HepG2 (cell line): ENCODE results near the gene SF3A2. TPM values are rescaled to one million over a fixed set of nuclear protein-coding genes. Genes with fewer than 3 reads are reported as not detected.

Experiments used
- ATAC-seq: fragments of 200-7000 bp; cut with Tn5 transposase; 3 replicates; pipeline ENCODE4 v1.9.1; 2020; ENCODE audit warnings: mild to moderate bottlenecking, moderate library complexity
- BruUV-seq: library from RNA; stranded (reverse); fragments of 400-500 nt; replicated peaks from 2 replicates; lab custom pipeline; 2021; lab: Mats Ljungman, UMichigan
- CTCF ChIA-PET: fragments of 300-600 bp; formaldehyde crosslinking; extraction: SDS; loops from one replicate; lab custom pipeline; 2021; ENCODE audit warnings: low total read pairs, inconsistent platforms, low intra/inter-chr PET ratio; lab: Yijun Ruan, JAX
- POLR2A ChIA-PET: fragments of 350-600 bp; sonication (Branson Sonifier 250); formaldehyde crosslinking; loops from one replicate; lab custom pipeline; 2020; ENCODE audit warnings: antibody characterized with exemption, inconsistent platforms; lab: Yijun Ruan, JAX
- DNase-seq: peaks from one replicate; pipeline ENCODE4 v3.0.0-alpha.2; 2015; ENCODE audit warnings: low spot score
- FAIRE-seq: peaks from 3 replicates; lab custom pipeline; 2011; peaks lifted over from hg19 to GRCh38; lab: Jason Lieb, UNC
- H2AFZ ChIP-seq: one replicate; pipeline ENCODE4 v1.6.1; 2011; ENCODE audit warnings: low read length, inconsistent platforms
- H3K27ac ChIP-seq: fragments of 300-600 bp; 3 replicates; pipeline ENCODE4 v1.8.0; 2011; ENCODE audit warnings: mixed run types, mild to moderate bottlenecking, mixed read lengths, low read length, inconsistent platforms; ENCODE audit not compliant: insufficient read depth; ENCODE audit errors: extremely low read length
- H3K27me3 ChIP-seq, 2 experiments: fragments of 200-600 bp in 1 of 2; 2 replicates in 1 of 2; 3 replicates in 1 of 2; pipeline versions ENCODE4 v1.6.0 to v1.8.0; 2011; ENCODE audit warnings: low read length in 2 of 2, mild to moderate bottlenecking in 2 of 2, moderate library complexity in 2 of 2, inconsistent platforms in 1 of 2; ENCODE audit not compliant: insufficient read depth in 2 of 2, control insufficient read depth in 1 of 2
- H3K36me3 ChIP-seq, 2 experiments: fragments of 200-600 bp in 1 of 2; replicated peaks in 1 of 2; 2 replicates in 1 of 2; 3 replicates in 1 of 2; pipeline versions ENCODE4 v1.5.1 to v1.8.0; 2011; ENCODE audit warnings: low read length in 2 of 2, inconsistent platforms in 1 of 2; ENCODE audit not compliant: insufficient read depth in 2 of 2, control insufficient read depth in 1 of 2
- H3K4me1 ChIP-seq: 2 replicates; pipeline ENCODE4 v1.5.1; 2012; ENCODE audit warnings: low read length, inconsistent platforms; ENCODE audit not compliant: insufficient read depth
- H3K4me2 ChIP-seq: 2 replicates; pipeline ENCODE4 v1.6.0; 2011; ENCODE audit warnings: low read depth, low read length, inconsistent platforms
- H3K4me3 ChIP-seq, 3 experiments: fragments of 200-600 bp in 1 of 3; sonication (generic), shearing (Covaris generic) in 1 of 3; replicated peaks in 1 of 3; 2 replicates each; pipeline ENCODE4 v1.5.1; 2011 to 2016; ENCODE audit warnings: low read length in 3 of 3, inconsistent platforms in 2 of 3, low read depth in 2 of 3, mild to moderate bottlenecking in 2 of 3, control low read depth in 1 of 3, mixed read lengths in 1 of 3; ENCODE audit not compliant: insufficient read depth in 1 of 3
- H3K79me2 ChIP-seq: one replicate; pipeline ENCODE4 v1.6.1; 2011; ENCODE audit warnings: low read length, inconsistent platforms; ENCODE audit not compliant: insufficient read depth
- H3K9ac ChIP-seq: 2 replicates; pipeline ENCODE4 v1.6.0; 2011; ENCODE audit warnings: mild to moderate bottlenecking, low read depth, low read length, inconsistent platforms; ENCODE audit not compliant: insufficient read depth
- H3K9me3 ChIP-seq: 2 replicates; pipeline ENCODE4 v1.5.1; 2012; ENCODE audit warnings: mild to moderate bottlenecking, low read length
- H4K20me1 ChIP-seq: 2 replicates; pipeline ENCODE4 v1.6.0; 2011; ENCODE audit warnings: inconsistent platforms, mild to moderate bottlenecking, low read length, moderate library complexity; ENCODE audit not compliant: insufficient read depth
- ATRX ChIP-seq: sonication (generic); formaldehyde crosslinking; IDR thresholded peaks from 2 replicates; pipeline ENCODE4 v1.4.0; 2020; ENCODE audit warnings: missing genetic modification reagents, borderline replicate concordance
- HDAC1 ChIP-seq: sonication (generic); formaldehyde crosslinking; IDR thresholded peaks from 2 replicates; pipeline ENCODE4 v1.5.1; 2020; ENCODE audit warnings: mild to moderate bottlenecking, missing genetic modification reagents
- KLF16 ChIP-seq, 2 experiments: sonication (generic) in 1 of 2; formaldehyde crosslinking in 1 of 2; IDR thresholded peaks; 2 replicates each; pipeline versions ENCODE4 v1.6.1 to v1.8.0; 2016 to 2023; ENCODE audit warnings: missing genetic modification reagents in 2 of 2, missing compliant biosample characterization in 1 of 2
- MEF2D ChIP-seq: sonication (generic); formaldehyde crosslinking; IDR thresholded peaks from 2 replicates; pipeline ENCODE4 v1.5.1; 2020; ENCODE audit warnings: mild to moderate bottlenecking, missing genetic modification reagents
- NFE2L1 ChIP-seq: sonication (generic); formaldehyde crosslinking; IDR thresholded peaks from 2 replicates; pipeline ENCODE4 v1.4.0; 2020; ENCODE audit warnings: missing genetic modification reagents, mild to moderate bottlenecking, borderline replicate concordance
- SP2 ChIP-seq: sonication (generic); formaldehyde crosslinking; IDR thresholded peaks from 2 replicates; pipeline ENCODE4 v1.5.1; 2020; ENCODE audit warnings: mild to moderate bottlenecking, missing genetic modification reagents
- XRCC5 ChIP-seq: fragments of 200-400 bp; formaldehyde crosslinking; optimal IDR thresholded peaks from 2 replicates; pipeline ENCODE3; 2017; ENCODE audit warnings: mild to moderate bottlenecking, low read length
- ZBTB38 ChIP-seq: sonication (generic); formaldehyde crosslinking; IDR thresholded peaks from 2 replicates; pipeline ENCODE4 v1.5.1; 2020; ENCODE audit warnings: mild to moderate bottlenecking, missing genetic modification reagents
- ZFY ChIP-seq: sonication (generic); formaldehyde crosslinking; IDR thresholded peaks from 2 replicates; pipeline ENCODE4 v1.4.0; 2020; ENCODE audit warnings: missing genetic modification reagents
- ZNF362 ChIP-seq: sonication (generic); formaldehyde crosslinking; IDR thresholded peaks from 2 replicates; pipeline ENCODE4 v1.4.0; 2020; ENCODE audit warnings: missing genetic modification reagents, mild to moderate bottlenecking, borderline replicate concordance
- ZNF44 ChIP-seq: sonication (generic); formaldehyde crosslinking; IDR thresholded peaks from 2 replicates; pipeline ENCODE4 v1.5.1; 2020; ENCODE audit warnings: mild to moderate bottlenecking, missing genetic modification reagents
- ZNF607 ChIP-seq: sonication (generic); formaldehyde crosslinking; IDR thresholded peaks from 2 replicates; pipeline ENCODE4 v1.5.1; 2020; ENCODE audit warnings: missing genetic modification reagents, mild to moderate bottlenecking, borderline replicate concordance
- ZNF670 ChIP-seq: sonication (generic); formaldehyde crosslinking; IDR thresholded peaks from 2 replicates; pipeline ENCODE4 v1.8.0; 2022; ENCODE audit warnings: mild to moderate bottlenecking, missing genetic modification reagents, borderline replicate concordance
- WGBS: methylation state at CpG from one replicate; pipeline ENCODE4 v1.1.6; 2017; ENCODE audit warnings: low lambda C conversion rate; 5-methylcytosine and 5-hydroxymethylcytosine counted together
- in situ Hi-C: cut with HindIII; loops from 2 replicates; pipeline ENCODE4 v1.10.0; 2017; ENCODE audit warnings: low pct_unique_long_range_greater_than_20kb; ENCODE audit not compliant: extremely low pct_ligation_motif_present
- intact Hi-C: fragments of 100-400 bp; cut with micrococcal nuclease; formaldehyde crosslinking; loops from one replicate; pipeline ENCODE4 v1.10.0; 2022; ENCODE audit not compliant: unreplicated experiment
- polyA plus RNA-seq, 8 experiments: library from polyadenylated mRNA; depleted of rRNA in 3 of 8; stranded (reverse) in 7 of 8; unstranded in 1 of 8; fragments of >200 nt; fragmentation: Illumina TruSeq in 4 of 8; extraction: Trizol in 4 of 8; gene quantifications; 2 replicates each; pipeline versions ENCODE4 v1.2.1 to v1.2.3, GENCODE V29; 2011 to 2016; ENCODE audit warnings: low read depth in 4 of 8, missing spikeins in 1 of 8, mixed read lengths in 1 of 8; ENCODE audit not compliant: insufficient read depth in 1 of 8
- total RNA-seq, 5 experiments: library from RNA; depleted of rRNA; stranded (reverse); fragments of >200 nt; fragmentation: Illumina TruSeq; extraction: Trizol; gene quantifications; 2 replicates each; pipeline ENCODE4 v1.2.3, GENCODE V29; 2016; ENCODE audit warnings: low read depth in 1 of 5
- TF ChIP-seq, protein P1 (sequence below): sonication (generic); formaldehyde crosslinking; IDR thresholded peaks from 2 replicates; pipeline ENCODE4 v1.8.1; 2022; ENCODE audit warnings: low read depth, mild to moderate bottlenecking, missing genetic modification reagents
- TF ChIP-seq, protein P2 (sequence below): sonication (generic); formaldehyde crosslinking; IDR thresholded peaks from 2 replicates; pipeline ENCODE4 v1.4.0; 2020; ENCODE audit warnings: missing genetic modification reagents
- TF ChIP-seq, protein P3 (sequence below): sonication (generic); formaldehyde crosslinking; IDR thresholded peaks from 2 replicates; pipeline ENCODE4 v1.4.0; 2020; ENCODE audit warnings: missing genetic modification reagents

Gene SF3A2
- total and polyA plus RNA-seq, 2 of the 13 experiments (the other 11 are each of a cell fraction or from before 2014, with no cell fraction given) = 8.6 to 8.8 TPM

DNA sequence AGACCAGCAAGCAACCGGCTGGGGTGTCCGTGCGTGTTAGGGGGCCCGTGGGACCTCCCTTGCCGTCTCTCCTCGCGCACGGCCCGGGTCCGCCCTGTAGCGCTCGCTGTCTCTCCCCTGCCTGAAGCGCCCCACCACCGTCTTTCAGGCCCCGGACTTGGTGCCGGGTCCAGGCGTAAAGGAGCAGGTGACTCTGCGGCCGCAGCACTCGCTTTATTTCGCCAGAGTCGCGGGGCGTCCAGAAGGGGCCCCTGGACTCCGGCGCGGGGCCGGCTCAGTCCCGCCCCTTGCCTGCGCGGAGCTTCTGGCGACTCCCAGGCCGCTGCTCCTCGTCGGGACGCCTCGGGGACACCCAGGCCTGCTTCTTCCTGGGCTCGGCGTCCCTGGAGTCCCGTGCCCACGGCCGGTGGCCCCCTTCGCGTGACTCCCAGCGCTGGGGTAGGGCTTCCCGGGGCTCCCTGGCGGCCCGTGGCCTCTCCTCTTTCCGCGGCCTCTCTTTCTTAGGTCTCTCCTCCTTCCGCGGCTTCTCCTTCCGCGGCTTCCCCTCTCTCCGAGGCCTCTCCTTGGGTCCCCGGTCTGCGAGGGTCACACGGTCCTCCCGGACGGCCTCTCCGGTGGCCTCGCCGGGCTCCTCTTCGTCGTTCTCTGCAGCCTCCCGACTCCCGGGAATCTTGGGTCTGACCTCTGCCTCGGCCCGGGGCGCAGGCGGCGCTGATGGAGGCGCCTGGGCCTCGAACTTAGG lies 15.6 kb downstream of the SF3A2 start:
- no peak overlapping the region for H2AFZ ChIP-seq
- H3K36me3 ChIP-seq = peaks cover 0 to 5% of the 10 kb centered on the region in 2 experiments; a peak in 1 of 5 replicates
- DNase-seq (no peak), ATAC-seq (peak; percentile 34), FAIRE-seq (no peak)
- H3K4me1 ChIP-seq = peaks cover 34% of the 10 kb centered on the region
- CTCF ChIA-PET = interaction anchor here (1.4 to 1.9 kb wide), 3 partner anchors 21 to 64 kb away, joined by 3 to 12 read pairs (median 4); no protein-coding TSS in a partner anchor
- H3K4me2 ChIP-seq = peak overlapping the region; percentile 85
- BruUV-seq = no TSS peak
- no peaks in the 10 kb centered on the region for H3K9me3 ChIP-seq
- H3K9ac ChIP-seq = peak overlapping the region; percentile 64
- H4K20me1 ChIP-seq = no peaks in the 10 kb centered on the region
- peak overlapping the region; percentile 41 to 67 (median 49) for H3K4me3 ChIP-seq
- POLR2A ChIA-PET = interaction anchor here (0.7 to 2.3 kb wide), 5 partner anchors 9 to 17 kb away, joined by 4 to 9 read pairs (median 4); partner anchors contain the start of gene PLEKHJ1
- intact Hi-C loops (no loop called here), in situ Hi-C loops (no loop called here)
- H3K27ac ChIP-seq = no peak overlapping the region
- 32% methylated on average over 56 of the region's 74 CpGs for WGBS
- H3K27me3 ChIP-seq = peaks cover 0 to 2% of the 10 kb centered on the region in 2 experiments; a peak in 2 of 5 replicates
- H3K79me2 ChIP-seq = no peaks in the 10 kb centered on the region
- TF ChIP-seq ZBTB38 (CRISPR knock-in tag) (0 out of 2 replicates have a peak, but pooled peaks have one; percentile 13), NFE2L1 (CRISPR knock-in tag) (0 out of 2 replicates have a peak, but pooled peaks have one; percentile 11), ZNF670 (CRISPR knock-in tag) (0 out of 2 replicates have a peak, but pooled peaks have one; percentile 13), HDAC1 (CRISPR knock-in tag) (peak; percentile 4; the same call in 1 of the 2 replicates), ATRX (CRISPR knock-in tag) (no peak), ZNF362 (CRISPR knock-in tag) (no peak), MEF2D (CRISPR knock-in tag) (no peak), SP2 (CRISPR knock-in tag) (peak; percentile 54), KLF16 (CRISPR knock-in tag; IDR thresholded peaks at IDR 0.05) (0 out of 4 replicates have a peak, but pooled peaks of 1 of the 2 experiments have one; percentile 3), ZFY (CRISPR knock-in tag) (peak; percentile 54; the same call in 1 of the 2 replicates), ZNF607 (CRISPR knock-in tag) (0 out of 2 replicates have a peak, but pooled peaks have one; percentile 45), ZNF44 (CRISPR knock-in tag) (no peak), XRCC5 (peak; percentile 25)
- TF ChIP-seq, protein P1, sequence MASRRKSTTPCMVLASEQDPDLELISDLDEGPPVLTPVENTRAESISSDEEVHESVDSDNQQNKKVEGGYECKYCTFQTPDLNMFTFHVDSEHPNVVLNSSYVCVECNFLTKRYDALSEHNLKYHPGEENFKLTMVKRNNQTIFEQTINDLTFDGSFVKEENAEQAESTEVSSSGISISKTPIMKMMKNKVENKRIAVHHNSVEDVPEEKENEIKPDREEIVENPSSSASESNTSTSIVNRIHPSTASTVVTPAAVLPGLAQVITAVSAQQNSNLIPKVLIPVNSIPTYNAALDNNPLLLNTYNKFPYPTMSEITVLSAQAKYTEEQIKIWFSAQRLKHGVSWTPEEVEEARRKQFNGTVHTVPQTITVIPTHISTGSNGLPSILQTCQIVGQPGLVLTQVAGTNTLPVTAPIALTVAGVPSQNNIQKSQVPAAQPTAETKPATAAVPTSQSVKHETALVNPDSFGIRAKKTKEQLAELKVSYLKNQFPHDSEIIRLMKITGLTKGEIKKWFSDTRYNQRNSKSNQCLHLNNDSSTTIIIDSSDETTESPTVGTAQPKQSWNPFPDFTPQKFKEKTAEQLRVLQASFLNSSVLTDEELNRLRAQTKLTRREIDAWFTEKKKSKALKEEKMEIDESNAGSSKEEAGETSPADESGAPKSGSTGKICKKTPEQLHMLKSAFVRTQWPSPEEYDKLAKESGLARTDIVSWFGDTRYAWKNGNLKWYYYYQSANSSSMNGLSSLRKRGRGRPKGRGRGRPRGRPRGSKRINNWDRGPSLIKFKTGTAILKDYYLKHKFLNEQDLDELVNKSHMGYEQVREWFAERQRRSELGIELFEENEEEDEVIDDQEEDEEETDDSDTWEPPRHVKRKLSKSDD = peak; percentile 57; the same call in 1 of the 2 replicates
- TF ChIP-seq, protein P2, sequence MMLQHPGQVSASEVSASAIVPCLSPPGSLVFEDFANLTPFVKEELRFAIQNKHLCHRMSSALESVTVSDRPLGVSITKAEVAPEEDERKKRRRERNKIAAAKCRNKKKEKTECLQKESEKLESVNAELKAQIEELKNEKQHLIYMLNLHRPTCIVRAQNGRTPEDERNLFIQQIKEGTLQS (CRISPR knock-in tag) = 0 out of 2 replicates have a peak, but pooled peaks have one; percentile 34
- TF ChIP-seq, protein P3, sequence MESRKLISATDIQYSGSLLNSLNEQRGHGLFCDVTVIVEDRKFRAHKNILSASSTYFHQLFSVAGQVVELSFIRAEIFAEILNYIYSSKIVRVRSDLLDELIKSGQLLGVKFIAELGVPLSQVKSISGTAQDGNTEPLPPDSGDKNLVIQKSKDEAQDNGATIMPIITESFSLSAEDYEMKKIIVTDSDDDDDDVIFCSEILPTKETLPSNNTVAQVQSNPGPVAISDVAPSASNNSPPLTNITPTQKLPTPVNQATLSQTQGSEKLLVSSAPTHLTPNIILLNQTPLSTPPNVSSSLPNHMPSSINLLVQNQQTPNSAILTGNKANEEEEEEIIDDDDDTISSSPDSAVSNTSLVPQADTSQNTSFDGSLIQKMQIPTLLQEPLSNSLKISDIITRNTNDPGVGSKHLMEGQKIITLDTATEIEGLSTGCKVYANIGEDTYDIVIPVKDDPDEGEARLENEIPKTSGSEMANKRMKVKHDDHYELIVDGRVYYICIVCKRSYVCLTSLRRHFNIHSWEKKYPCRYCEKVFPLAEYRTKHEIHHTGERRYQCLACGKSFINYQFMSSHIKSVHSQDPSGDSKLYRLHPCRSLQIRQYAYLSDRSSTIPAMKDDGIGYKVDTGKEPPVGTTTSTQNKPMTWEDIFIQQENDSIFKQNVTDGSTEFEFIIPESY = peak; percentile 35; the same call in 1 of the 2 replicates
